ENCODE results near the gene FAM222A.
A peak's percentile ranks its signal among the peaks of the same experiment; 100 is the strongest.

Gene FAM222A

DNA sequence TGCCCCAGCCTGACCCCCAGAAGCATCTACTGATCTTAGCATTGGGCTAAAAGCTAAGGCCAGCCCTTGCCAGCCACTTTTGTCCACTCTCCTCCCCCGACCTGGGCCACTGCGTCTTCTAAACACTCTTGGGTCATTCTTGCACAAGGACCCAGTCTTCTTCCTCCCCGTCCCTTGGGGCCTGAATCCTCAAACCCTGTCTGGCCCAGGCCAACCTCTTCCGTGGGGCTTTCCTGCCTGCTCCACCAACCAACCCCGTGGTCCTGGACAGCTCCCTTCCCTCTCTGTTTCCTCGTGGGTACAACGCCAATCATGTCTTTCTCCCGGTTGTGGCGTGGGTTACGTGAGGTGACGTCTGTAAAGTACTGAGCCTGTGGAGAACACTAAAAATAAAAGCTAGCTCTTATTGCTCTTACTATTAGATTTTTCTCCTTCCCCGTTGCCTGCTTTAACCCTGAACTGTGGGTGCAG lies 21.5 kb downstream of the FAM222A start:
- TF ChIP-seq CTCF (conservative IDR thresholded peaks at IDR 0.05; ENCODE audit: low read length), result no peak
- no peak overlapping the region for H3K4me3 ChIP-seq (ENCODE audit: low read length)
- DNase-seq (ENCODE audit: low read depth), result no peak

DNA sequence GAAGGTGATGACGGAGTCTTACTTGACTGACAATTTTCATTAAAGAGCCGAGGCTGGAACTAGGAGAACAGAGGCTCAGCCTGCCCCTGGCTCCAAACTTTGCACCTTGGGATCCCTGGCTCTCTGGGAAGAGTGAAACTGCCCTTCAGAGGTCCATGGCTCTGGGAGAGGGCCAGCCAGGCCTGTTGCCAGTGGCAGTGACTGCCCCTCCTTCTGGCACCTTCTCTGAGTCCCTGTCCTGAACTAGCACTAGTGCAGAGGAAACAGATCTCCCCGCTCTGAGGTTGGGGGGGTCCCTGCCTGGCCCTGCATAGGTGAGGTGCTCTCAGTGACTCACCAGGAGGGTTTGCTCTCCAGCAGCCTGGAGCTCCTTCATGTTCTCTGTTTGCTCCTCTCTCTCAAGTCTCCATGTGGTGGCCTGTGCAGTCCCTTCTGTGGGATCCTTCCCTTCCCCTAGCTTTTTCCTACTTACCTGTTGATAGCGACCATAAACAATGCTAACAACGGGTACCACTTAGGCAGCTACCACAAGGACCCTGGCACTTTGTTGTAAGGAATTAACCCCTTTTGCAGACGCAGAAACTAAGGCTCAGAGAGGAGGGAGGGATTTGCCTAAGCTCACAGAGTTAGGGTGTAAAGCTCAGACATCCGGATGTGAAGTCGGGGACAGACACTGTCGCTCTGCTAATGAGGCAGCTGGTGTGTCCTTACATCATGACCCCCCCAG lies 22.4 kb downstream of the FAM222A start:
- no peak overlapping the region for H3K4me3 ChIP-seq (ENCODE audit: low read length)
- no peak for TF ChIP-seq CTCF (conservative IDR thresholded peaks at IDR 0.05; ENCODE audit: low read length)
- no peak for DNase-seq (ENCODE audit: low read depth)

- no peak overlapping the region for H3K4me3 ChIP-seq (ENCODE audit: low read length)
- DNase-seq (ENCODE audit: low read depth), result peak; percentile 18
- TF ChIP-seq CTCF (conservative IDR thresholded peaks at IDR 0.05; ENCODE audit: low read length), result no peak
These were observed 23.0 kb downstream of the FAM222A start for GRCh38 chr12:109736552-109737108.

DNA sequence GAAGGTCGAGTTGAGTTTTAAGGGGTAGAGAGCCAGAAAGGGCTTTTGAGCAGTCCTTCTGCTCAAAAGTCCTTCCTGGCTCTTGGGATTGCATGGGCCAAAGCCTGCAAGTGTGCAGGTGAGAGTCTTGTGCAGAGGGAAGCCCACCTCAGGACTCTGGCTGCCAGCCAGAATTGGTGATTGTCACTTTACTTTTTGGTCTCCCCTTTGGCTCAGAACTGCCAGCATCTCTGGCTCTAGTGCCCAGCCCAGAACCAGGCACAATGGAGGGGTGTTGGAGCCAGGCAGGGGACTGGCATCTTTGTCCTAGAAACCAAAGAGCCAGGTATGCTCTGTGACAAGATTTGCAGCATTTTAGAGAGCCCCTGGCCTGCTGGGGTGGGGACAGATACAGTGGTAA lies 23.5 kb downstream of the FAM222A start:
- DNase-seq (ENCODE audit: low read depth), result no peak
- TF ChIP-seq CTCF (conservative IDR thresholded peaks at IDR 0.05; ENCODE audit: low read length), result no peak
- H3K4me3 ChIP-seq (ENCODE audit: low read length), result no peak overlapping the region

DNA sequence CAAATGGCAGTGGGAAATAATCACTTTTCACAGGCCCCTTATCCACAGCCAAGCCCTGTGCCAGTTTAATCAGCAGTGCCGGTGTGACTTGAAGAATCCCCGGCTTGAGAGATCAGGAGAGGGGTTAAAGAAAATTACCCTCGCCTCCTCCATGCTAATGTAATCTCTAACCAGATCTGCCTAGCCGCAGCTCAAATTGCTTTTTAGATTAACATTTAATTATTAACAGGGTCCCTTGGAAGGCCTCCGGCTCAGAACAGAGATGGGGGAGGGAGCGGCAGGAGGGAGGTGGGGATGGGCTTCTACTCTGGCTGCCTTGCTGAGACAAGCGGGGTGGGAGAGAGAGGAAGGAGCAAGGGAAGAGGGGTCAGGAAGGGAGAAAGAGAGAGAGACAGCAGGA lies 24.0 kb downstream of the FAM222A start:
- no peak for TF ChIP-seq CTCF (conservative IDR thresholded peaks at IDR 0.05; ENCODE audit: low read length)
- no peak for DNase-seq (ENCODE audit: low read depth)
- H3K4me3 ChIP-seq (ENCODE audit: low read length), result no peak overlapping the region

DNA sequence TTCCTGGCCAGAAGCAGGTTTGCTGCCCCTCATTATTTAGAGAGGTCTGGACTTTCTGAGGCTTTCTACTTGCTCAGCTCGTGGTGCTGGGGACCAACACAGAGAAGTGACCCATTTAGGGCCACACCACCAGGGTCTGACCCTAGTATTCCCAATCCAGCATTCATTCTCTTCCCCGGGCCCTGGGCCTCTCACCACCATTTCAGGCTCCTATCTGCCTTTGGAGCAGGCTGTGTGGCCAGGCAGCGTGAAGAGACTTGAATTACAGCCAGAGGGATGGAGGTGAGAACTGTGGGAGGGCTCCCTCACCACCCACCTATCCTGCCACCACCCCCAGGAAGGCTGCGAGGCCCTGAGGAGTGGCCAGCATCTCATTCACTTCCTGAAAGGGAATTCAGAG lies 24.6 kb downstream of the FAM222A start:
- no peak for DNase-seq (ENCODE audit: low read depth)
- no peak for TF ChIP-seq CTCF (conservative IDR thresholded peaks at IDR 0.05; ENCODE audit: low read length)
- H3K4me3 ChIP-seq (ENCODE audit: low read length), result no peak overlapping the region

Data from AG10803 (cell line).